GM18520 (cell line): ENCODE measurements around the gene MTCL1.
A peak's percentile ranks its signal among the peaks of the same experiment; 100 is the strongest.

Experiments used
- ATAC-seq: cut with Tn5 transposase; IDR thresholded peaks from one replicate; pipeline ENCODE4 v1.9.1; 2021; ENCODE audit not compliant: unreplicated experiment

The MTCL1 gene

GRCh38 chr18:8686611-8687010 is 18.7 kb upstream of the MTCL1 start:
- no peak for ATAC-seq

GRCh38 chr18:8688216-8688800 is 17.0 kb upstream of the MTCL1 start:
- no peak for ATAC-seq

GRCh38 chr18:8688816-8689215 is 16.5 kb upstream of the MTCL1 start:
- ATAC-seq = no peak

- no peak for ATAC-seq
These were observed 15.8 kb upstream of the MTCL1 start for GRCh38 chr18:8689517-8689916.

GRCh38 chr18:8694891-8695290 is 10.5 kb upstream of the MTCL1 start:
- ATAC-seq = no peak

- peak; percentile 49 for ATAC-seq
These were observed 9.3 kb upstream of the MTCL1 start for GRCh38 chr18:8695932-8696517.

- ATAC-seq = no peak
These were observed 8.6 kb upstream of the MTCL1 start for GRCh38 chr18:8696749-8697211.

- no peak for ATAC-seq
These were observed 6.2 kb upstream of the MTCL1 start for GRCh38 chr18:8699126-8699525.

GRCh38 chr18:8699948-8700347 is 5.4 kb upstream of the MTCL1 start:
- no peak for ATAC-seq

GRCh38 chr18:8701546-8702118 is 3.7 kb upstream of the MTCL1 start:
- ATAC-seq = no peak

- no peak for ATAC-seq
These were observed 2.7 kb upstream of the MTCL1 start for GRCh38 chr18:8702668-8703067.

- no peak for ATAC-seq
These were observed 2.2 kb upstream of the MTCL1 start for GRCh38 chr18:8703092-8703709.

GRCh38 chr18:8703781-8704301 is 1.5 kb upstream of the MTCL1 start:
- no peak for ATAC-seq

- ATAC-seq = peak; percentile 72
These were observed 757 bp upstream of the MTCL1 start for GRCh38 chr18:8704361-8705237.

GRCh38 chr18:8705961-8706790 is 820 bp downstream of the MTCL1 start:
- no peak for ATAC-seq

GRCh38 chr18:8706791-8707555 is 1.6 kb downstream of the MTCL1 start:
- no peak for ATAC-seq

GRCh38 chr18:8707556-8708300 is 2.4 kb downstream of the MTCL1 start:
- no peak for ATAC-seq

- no peak for ATAC-seq
These were observed 3.3 kb downstream of the MTCL1 start for GRCh38 chr18:8708670-8709069.
